HG03575 (cell line): ENCODE data around the gene SMCO3.
"Not testable (repeated sequence)": the region's sequence is repeated elsewhere in the genome, so short reads cannot be mapped to it uniquely, and the experiment has no call there.

ENCODE experiments used
- ATAC-seq: cut with Tn5 transposase; IDR thresholded peaks from one replicate; pipeline ENCODE4 v1.9.1; 2021; ENCODE audit not compliant: unreplicated experiment, insufficient number of reproducible peaks, low FRiP score; ENCODE audit errors: extremely low read depth

SMCO3 gene

GRCh38 chr12:14759711-14760280 is 54.2 kb downstream of the SMCO3 start:
- ATAC-seq: not testable (repeated sequence)

DNA sequence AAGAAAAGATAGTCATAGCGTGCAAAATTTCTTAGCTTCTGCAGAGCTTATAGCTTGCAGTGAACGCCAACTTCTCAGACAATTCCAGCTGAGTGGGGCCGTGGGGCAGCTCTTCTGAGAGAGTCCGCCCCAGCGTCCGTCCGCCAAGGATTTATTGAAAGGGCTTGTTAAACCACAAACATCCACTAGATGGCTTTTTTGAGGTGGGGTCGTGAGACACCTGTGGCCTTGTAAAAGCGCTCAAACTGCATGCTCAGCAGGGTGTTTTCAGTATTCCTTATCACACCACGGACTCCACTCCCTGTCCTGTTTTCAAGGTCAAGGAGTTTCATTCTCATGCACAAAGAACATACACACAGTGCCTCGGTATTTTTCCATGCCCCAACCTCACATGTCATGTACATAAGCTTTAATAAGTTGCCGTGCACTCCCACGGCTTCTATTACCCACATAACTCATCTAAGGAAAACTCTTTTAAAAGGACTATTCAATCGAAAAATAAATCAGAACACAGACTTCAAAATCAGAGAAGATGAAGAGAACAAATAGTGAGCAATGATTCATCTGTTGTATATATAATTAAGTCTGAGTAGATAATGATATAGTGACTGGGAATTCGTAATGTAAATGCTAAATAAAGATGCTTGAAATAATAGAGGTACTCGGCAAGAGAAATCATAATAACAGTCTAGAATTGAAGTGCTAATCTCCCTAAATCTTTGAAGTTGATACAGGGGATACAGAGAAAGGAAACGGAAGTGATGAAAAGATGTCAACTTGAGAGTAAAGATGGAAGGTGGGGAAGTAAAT is 57.4 kb downstream of the SMCO3 start:
- no peak for ATAC-seq
